D721Med (cell line): ENCODE data around the gene PTPRN.

ENCODE experiments used
- DNase-seq: peaks from one replicate; pipeline ENCODE4 v3.0.0; 2011; ENCODE audit warnings: low spot score; ENCODE audit not compliant: insufficient read length
- FAIRE-seq: peaks from 2 replicates; lab custom pipeline; 2011; peaks lifted over from hg19 to GRCh38; lab: Jason Lieb, UNC
- TF ChIP-seq, protein P1 (sequence below): IDR thresholded peaks from 2 replicates; pipeline ENCODE4 v1.5.1; 2012; ENCODE audit warnings: mild to moderate bottlenecking, control low read depth; ENCODE audit not compliant: insufficient read depth; ENCODE audit errors: missing control alignments

The PTPRN gene

DNA sequence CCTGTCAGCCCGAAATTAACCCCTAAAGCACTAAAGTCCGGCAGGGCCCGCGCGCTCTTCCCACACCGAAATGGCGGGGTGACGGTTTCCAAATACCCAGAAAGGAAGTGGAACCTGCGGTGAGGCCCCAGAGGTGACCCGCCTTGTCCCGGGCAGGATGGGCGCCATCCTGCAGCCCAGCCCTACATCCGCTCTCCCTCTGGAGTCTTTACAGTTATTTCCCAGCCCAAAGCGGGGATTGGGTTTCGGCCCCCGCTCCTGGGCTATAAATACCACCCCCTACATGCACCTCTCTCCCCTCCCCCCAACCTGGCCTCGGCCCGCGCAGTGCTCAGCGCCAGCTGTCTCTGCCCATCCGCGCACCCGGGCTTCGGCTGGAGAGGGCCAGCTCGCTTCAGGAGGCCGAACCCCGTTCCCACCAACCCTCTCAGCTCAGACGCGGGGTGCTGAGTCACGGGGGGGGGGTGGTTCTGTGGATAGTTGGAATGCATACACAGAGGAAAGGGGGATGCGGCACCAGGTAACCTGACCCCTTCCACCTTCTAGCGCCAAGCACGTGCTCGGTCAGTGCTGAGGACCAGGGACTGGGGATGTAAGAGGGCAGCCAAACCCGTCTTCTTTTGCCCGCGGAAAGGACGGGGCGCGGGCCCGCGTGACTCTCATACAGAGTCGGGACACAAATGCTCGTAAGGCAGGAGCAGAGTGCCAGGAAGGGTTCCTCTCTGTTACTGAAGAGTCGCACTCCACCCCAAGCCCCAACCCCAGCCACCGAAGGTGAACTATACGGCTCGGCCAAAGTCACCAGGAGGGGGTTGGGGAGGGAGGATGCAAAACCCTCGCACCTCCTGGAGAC, 56.1 kb downstream of the PTPRN start, which contains the start of gene TUBA4B:
TSS of gene TUBA4B (plus strand) at position 344 of the 853 bp plus-strand sequence. CDS start at position 509, 165 bp downstream.
- FAIRE-seq: no peak

DNA sequence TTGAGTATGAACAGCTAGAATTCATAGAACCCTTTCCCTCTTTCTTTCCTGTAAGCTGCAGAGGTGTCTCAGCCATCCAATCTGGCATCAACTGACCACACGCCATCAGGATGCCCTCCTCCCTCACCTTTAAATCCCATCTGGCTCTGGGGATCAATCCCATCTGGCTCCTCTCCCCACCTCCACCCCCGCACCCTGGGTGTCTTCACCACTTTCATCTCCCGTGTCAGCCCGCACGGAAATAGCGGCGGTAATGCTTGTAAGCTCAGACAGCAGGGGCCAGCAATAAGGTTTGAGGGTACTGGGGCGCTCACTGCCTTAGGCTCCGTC, 56.7 kb downstream of the PTPRN start:
- FAIRE-seq (no peak), DNase-seq (no peak)
- TF ChIP-seq, protein P1, sequence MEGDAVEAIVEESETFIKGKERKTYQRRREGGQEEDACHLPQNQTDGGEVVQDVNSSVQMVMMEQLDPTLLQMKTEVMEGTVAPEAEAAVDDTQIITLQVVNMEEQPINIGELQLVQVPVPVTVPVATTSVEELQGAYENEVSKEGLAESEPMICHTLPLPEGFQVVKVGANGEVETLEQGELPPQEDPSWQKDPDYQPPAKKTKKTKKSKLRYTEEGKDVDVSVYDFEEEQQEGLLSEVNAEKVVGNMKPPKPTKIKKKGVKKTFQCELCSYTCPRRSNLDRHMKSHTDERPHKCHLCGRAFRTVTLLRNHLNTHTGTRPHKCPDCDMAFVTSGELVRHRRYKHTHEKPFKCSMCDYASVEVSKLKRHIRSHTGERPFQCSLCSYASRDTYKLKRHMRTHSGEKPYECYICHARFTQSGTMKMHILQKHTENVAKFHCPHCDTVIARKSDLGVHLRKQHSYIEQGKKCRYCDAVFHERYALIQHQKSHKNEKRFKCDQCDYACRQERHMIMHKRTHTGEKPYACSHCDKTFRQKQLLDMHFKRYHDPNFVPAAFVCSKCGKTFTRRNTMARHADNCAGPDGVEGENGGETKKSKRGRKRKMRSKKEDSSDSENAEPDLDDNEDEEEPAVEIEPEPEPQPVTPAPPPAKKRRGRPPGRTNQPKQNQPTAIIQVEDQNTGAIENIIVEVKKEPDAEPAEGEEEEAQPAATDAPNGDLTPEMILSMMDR: no peak

More for the DNA sequence above, 56.1 kb downstream of the PTPRN start, which contains the start of gene TUBA4B:
- TF ChIP-seq, protein P1: no peak
- no peak for DNase-seq

DNA sequence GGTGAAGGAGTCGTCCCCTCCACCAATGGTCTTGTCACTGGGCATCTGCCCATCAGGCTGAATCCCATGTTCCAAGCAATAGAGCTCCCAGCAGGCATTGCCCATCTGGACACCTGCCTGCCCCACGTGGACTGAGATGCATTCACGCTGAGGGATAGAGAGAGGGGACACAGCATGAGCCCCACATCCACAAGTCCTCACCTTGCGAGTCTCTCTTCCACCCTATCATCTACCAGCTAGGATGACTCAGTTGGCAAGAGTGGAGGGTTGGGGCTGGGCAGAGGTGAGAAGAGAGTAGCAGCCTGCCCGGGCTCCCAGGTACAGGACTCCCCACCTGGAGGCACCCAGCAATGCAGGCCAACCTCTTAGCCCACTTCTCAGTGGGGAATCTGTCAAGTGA, 57.1 kb downstream of the PTPRN start:
- DNase-seq: no peak
- no peak for FAIRE-seq

DNA sequence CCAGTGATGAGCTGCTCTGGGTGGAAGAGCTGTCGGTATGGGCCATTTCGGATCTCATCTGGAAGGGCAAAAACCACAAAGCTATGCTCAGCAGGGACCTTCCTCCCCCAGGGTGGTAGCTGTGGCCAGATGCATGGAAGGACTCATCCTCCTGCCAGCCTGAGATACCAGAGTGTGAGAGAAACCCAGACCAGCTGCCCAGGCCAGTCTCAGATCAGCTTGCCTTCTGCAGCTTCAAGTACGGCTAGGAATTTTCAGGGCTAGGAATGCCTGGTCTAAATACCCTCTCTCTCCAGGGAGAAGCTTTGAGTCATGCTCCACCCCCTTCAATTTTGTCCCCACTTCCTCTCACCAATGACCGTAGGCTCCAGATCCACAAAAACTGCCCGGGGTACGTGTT, 57.5 kb downstream of the PTPRN start:
- no peak for DNase-seq
- no peak for FAIRE-seq
- TF ChIP-seq, protein P1: no peak

More for the DNA sequence above, 57.1 kb downstream of the PTPRN start:
- TF ChIP-seq, protein P1: no peak

DNA sequence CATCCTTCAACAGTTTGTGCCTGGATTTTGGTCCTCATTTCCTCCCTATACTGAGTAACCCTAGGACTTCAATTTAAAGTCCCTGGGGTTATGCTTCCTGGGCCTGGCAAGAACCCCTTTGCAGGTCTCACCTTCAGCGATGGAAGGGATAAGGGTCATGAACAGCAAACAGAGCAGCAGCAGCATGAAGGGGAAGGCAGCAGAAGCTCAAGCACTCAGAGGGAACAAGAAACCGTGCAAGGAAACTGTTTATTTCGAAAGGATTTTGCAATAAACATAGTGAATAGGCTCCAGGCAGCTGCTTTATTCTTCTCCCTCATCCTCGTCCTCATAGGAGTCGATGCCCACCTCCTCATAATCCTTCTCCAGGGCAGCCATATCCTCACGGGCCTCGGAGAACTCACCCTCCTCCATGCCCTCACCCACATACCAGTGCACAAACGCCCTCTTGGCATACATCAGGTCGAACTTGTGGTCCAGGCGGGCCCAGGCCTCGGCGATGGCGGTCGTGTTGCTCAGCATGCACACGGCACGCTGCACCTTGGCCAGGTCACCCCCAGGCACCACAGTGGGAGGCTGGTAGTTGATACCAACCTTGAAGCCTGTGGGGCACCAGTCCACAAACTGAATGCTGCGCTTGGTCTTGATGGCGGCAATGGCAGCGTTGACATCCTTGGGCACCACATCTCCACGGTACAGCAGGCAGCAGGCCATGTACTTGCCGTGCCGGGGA, 59.0 kb downstream of the PTPRN start:
- TF ChIP-seq, protein P1: no peak
- FAIRE-seq (no peak), DNase-seq (no peak)

DNA sequence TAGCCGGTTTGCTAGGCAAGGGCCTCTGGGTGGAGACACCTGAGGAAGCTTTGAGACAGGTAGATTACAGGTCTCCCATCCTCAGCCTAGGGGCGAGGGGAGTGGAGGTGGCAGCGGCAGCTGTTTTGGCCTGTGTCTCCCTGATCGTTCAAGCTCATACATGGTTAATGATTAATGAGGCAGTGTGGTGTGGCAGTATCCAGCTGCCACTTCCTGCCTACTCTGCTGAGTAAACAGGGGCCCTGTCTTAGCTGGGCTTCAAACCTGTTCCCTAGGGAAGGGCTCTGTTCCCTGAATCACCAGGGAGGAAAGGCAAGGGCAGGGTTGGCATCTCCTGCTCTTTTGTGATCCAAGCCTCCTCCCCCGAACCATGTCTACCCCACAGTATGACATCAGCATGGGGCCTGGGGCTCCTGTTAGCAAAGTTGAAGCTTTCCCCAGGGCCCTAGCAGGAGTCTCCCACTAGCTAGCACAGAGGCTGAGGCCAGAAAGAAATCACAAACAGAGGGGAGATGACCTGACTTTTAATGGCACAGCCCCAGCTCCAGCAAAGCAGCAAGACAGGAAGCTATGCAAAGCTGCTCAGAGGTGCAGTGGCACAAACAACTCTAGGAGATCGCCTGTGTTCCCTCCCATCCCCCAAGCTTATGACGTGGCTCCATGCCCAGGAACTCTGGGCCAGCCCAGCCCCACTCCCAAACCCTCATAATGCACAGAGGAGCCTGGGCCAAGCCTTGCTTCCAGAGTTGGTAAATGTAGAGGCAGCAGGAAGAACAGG, 59.8 kb downstream of the PTPRN start:
- FAIRE-seq: no peak
- TF ChIP-seq, protein P1: no peak
- no peak for DNase-seq
